A549 (cell line): ENCODE results near the gene ZP3.

Experiments
- CTCF ChIP-seq: fragments of >200 bp; sonication (Bioruptor Twin); formaldehyde crosslinking; IDR thresholded peaks from 3 replicates; pipeline ENCODE4 v1.5.1; 2016
- EP300 ChIP-seq, 2 experiments: fragments of >200 bp; sonication (Bioruptor Twin); formaldehyde crosslinking; IDR thresholded peaks; 2 replicates in 1 of 2; 3 replicates in 1 of 2; pipeline ENCODE4 v1.6.1; 2016 to 2017
- FOSL2 ChIP-seq, 2 experiments: fragments of 450-650 bp in 1 of 2; fragments of >200 bp in 1 of 2; sonication (Bioruptor Twin) in 1 of 2; formaldehyde crosslinking; IDR thresholded peaks; 2 replicates each; pipeline versions ENCODE4 v1.5.0 to v1.6.1; 2016 to 2020; ENCODE audit warnings: mild to moderate bottlenecking in 1 of 2, moderate library complexity in 1 of 2
- GATA3 ChIP-seq: IDR thresholded peaks from 2 replicates; pipeline ENCODE4 v1.6.1; 2012; ENCODE audit warnings: borderline replicate concordance
- HDAC2 ChIP-seq: fragments of 200-600 bp; sonication (generic); IDR thresholded peaks from 2 replicates; pipeline ENCODE4 v1.6.1; 2016
- KDM5A ChIP-seq: fragments of 200-600 bp; sonication (generic); IDR thresholded peaks from 2 replicates; pipeline ENCODE4 v1.6.1; 2016; ENCODE audit warnings: antibody characterized with exemption, mild to moderate bottlenecking
- MAFK ChIP-seq: fragments of 450-650 bp; IDR thresholded peaks from 2 replicates; pipeline ENCODE4 v1.6.1; 2014; ENCODE audit not compliant: partially characterized antibody
- PBX3 ChIP-seq: IDR thresholded peaks from 2 replicates; pipeline ENCODE4 v1.6.1; 2012
- POLR2A ChIP-seq: IDR thresholded peaks from 2 replicates; pipeline ENCODE4 v1.6.1; 2012; ENCODE audit warnings: mild to moderate bottlenecking, low read length
- REST ChIP-seq: fragments of 200-600 bp; sonication (generic); IDR thresholded peaks from 2 replicates; pipeline ENCODE4 v1.6.1; 2016; ENCODE audit warnings: antibody characterized with exemption, mild to moderate bottlenecking, moderate library complexity
- SMC3 ChIP-seq: fragments of >200 bp; sonication (Bioruptor Twin); formaldehyde crosslinking; IDR thresholded peaks from 3 replicates; pipeline ENCODE4 v1.6.1; 2018; ENCODE audit warnings: inconsistent platforms
- ZFP36 ChIP-seq: fragments of 450-650 bp; IDR thresholded peaks from 2 replicates; pipeline ENCODE4 v1.6.1; 2014; ENCODE audit warnings: borderline replicate concordance; ENCODE audit not compliant: partially characterized antibody
- ZSCAN20 ChIP-seq: fragments of 250-450 bp; sonication (Bioruptor Pico); IDR thresholded peaks from 2 replicates; pipeline ENCODE4 v1.8.0; 2022; ENCODE audit warnings: mild to moderate bottlenecking, moderate library complexity
- TF ChIP-seq, protein P1 (sequence below): IDR thresholded peaks from 2 replicates; pipeline ENCODE4 v1.6.1; 2012; ENCODE audit warnings: low read depth, borderline replicate concordance

DNA sequence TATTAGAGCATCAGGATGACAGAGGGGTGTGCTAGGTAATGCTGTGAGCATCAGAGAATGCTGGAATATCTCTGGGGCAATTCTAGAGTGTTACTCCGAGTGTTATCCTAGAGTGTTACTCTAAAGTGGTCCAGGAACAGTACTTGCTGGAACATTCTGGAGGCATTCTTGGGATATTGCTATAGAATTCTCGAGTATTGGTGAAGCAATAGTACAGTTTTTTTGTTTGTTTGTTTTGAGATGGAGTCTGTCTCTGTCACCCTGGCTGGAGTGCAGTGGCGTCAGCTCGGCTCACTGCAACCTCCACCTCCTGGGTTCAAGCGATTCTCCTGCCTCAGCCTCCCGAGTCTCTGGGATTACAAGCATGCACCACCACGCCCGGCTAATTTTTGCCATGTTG, 27.9 kb upstream of the ZP3 start:
- TF ChIP-seq POLR2A (no peak), CTCF (no peak), FOSL2 (IDR thresholded peaks at IDR 0.05) (no peak), FOSL2 (CRISPR knock-in tag; IDR thresholded peaks at IDR 0.05) (no peak), REST (no peak), ZFP36 (no peak), SMC3 (no peak), EP300 (IDR thresholded peaks at IDR 0.05) (no peak), HDAC2 (no peak), GATA3 (no peak), MAFK (no peak), ZSCAN20 (CRISPR knock-in tag) (no peak), PBX3 (no peak), KDM5A (no peak)
- TF ChIP-seq, protein P1, sequence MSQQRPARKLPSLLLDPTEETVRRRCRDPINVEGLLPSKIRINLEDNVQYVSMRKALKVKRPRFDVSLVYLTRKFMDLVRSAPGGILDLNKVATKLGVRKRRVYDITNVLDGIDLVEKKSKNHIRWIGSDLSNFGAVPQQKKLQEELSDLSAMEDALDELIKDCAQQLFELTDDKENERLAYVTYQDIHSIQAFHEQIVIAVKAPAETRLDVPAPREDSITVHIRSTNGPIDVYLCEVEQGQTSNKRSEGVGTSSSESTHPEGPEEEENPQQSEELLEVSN: no peak
